GM12873 (cell line): ENCODE data around the gene TEAD3.

Experiments used
- CTCF ChIP-seq: IDR thresholded peaks from 2 replicates; pipeline ENCODE4 v1.5.1; 2012; ENCODE audit warnings: low read depth, mild to moderate bottlenecking, moderate library complexity, low read length, control low read depth; ENCODE audit not compliant: insufficient read depth; ENCODE audit errors: missing control alignments

TEAD3 gene

GRCh38 chr6:35441205-35441604 lies 55.7 kb downstream of the TEAD3 start:
- TF ChIP-seq CTCF = no peak

- TF ChIP-seq CTCF = no peak
These were observed 57.6 kb downstream of the TEAD3 start for GRCh38 chr6:35439308-35439707.

GRCh38 chr6:35436071-35436857 lies 60.6 kb downstream of the TEAD3 start:
- no peak for TF ChIP-seq CTCF

GRCh38 chr6:35435074-35435837 lies 61.6 kb downstream of the TEAD3 start:
- TF ChIP-seq CTCF = no peak

GRCh38 chr6:35432291-35432690 lies 64.6 kb downstream of the TEAD3 start:
- no peak for TF ChIP-seq CTCF

- no peak for TF ChIP-seq CTCF
These were observed 67.4 kb downstream of the TEAD3 start for GRCh38 chr6:35429463-35429862.

GRCh38 chr6:35428421-35429149 lies 68.3 kb downstream of the TEAD3 start:
- no peak for TF ChIP-seq CTCF
